Sigmoid colon (tissue), 4 donors: ENCODE results near the gene ACAA2.

Experiments
- EP300 ChIP-seq, 4 donors: sonication (generic); formaldehyde crosslinking; IDR thresholded peaks; one replicate each; pipeline ENCODE4 v1.6.1; 2017; ENCODE audit warnings: antibody characterized with exemption in 4 of 4
- POLR2A ChIP-seq, 2 donors: fragments of 450-650 bp; IDR thresholded peaks; one replicate each; pipeline ENCODE4 v1.6.1; 2016; ENCODE audit warnings: antibody characterized with exemption in 2 of 2, mild to moderate bottlenecking in 2 of 2, moderate library complexity in 2 of 2

DNA sequence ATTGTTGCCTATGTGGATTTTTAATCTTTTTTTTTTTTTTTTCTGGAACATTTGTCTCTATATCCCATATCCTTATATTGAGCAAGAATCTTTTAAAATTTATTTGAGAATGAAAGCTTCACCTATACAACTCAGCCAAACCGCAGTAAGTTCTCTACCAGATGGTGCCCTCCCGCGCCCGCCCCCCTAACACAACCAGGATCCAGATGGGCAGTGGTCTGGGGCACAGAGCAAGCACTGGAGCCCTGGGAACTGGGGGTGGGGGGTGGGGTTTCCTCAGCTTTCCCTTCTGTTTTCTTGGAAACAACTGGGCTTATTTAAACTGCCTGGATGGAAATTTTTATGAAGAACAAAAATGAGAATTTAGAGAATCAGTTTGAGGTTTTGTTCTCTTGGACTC is 74.6 kb downstream of the ACAA2 start:
- TF ChIP-seq EP300 (IDR thresholded peaks at IDR 0.05): no peak
- no peak for TF ChIP-seq POLR2A (IDR thresholded peaks at IDR 0.05)
